BJ (cell line): ENCODE results near the gene TMEM143. TPM values are rescaled to one million over a fixed set of nuclear protein-coding genes. Genes with fewer than 3 reads are reported as not detected.

Source experiments
- CTCF ChIA-PET: fragments of 350-600 bp; formaldehyde crosslinking; extraction: SDS; loops from one replicate; lab custom pipeline; 2021; ENCODE audit warnings: antibody characterized with exemption, inconsistent platforms; lab: Yijun Ruan, JAX
- POLR2A ChIA-PET: fragments of 300-600 bp; sonication (Branson Sonifier 250); formaldehyde crosslinking; extraction: SDS; loops from one replicate; lab custom pipeline; 2021; ENCODE audit warnings: antibody characterized with exemption; lab: Charles Lee
- DNase-seq: peaks from one replicate; pipeline ENCODE4 v3.0.0-alpha.2; 2011; ENCODE audit warnings: low read depth
- H3K27me3 ChIP-seq: 2 replicates; pipeline ENCODE4 v1.6.0; 2011; ENCODE audit warnings: low read length; ENCODE audit not compliant: control insufficient read depth, insufficient read depth
- H3K36me3 ChIP-seq: 2 replicates; pipeline ENCODE4 v1.5.1; 2011; ENCODE audit warnings: low read length; ENCODE audit not compliant: control insufficient read depth, insufficient read depth
- H3K4me3 ChIP-seq: 2 replicates; pipeline ENCODE4 v1.5.1; 2011; ENCODE audit warnings: low read depth, mild to moderate bottlenecking, control low read depth, low read length
- CTCF ChIP-seq: IDR thresholded peaks from 2 replicates; pipeline ENCODE4 v1.5.1; 2011; ENCODE audit warnings: low read depth, mild to moderate bottlenecking, control low read depth, inconsistent platforms, low read length, moderate library complexity; ENCODE audit not compliant: insufficient read depth
- polyA plus RNA-seq: library from polyadenylated mRNA; depleted of rRNA; stranded (reverse); fragments of >200 nt; gene quantifications from 2 replicates; pipeline ENCODE4 v1.2.3, GENCODE V29; 2011

Gene TMEM143
- polyA plus RNA-seq, 1 experiment: 9.9 TPM

DNA sequence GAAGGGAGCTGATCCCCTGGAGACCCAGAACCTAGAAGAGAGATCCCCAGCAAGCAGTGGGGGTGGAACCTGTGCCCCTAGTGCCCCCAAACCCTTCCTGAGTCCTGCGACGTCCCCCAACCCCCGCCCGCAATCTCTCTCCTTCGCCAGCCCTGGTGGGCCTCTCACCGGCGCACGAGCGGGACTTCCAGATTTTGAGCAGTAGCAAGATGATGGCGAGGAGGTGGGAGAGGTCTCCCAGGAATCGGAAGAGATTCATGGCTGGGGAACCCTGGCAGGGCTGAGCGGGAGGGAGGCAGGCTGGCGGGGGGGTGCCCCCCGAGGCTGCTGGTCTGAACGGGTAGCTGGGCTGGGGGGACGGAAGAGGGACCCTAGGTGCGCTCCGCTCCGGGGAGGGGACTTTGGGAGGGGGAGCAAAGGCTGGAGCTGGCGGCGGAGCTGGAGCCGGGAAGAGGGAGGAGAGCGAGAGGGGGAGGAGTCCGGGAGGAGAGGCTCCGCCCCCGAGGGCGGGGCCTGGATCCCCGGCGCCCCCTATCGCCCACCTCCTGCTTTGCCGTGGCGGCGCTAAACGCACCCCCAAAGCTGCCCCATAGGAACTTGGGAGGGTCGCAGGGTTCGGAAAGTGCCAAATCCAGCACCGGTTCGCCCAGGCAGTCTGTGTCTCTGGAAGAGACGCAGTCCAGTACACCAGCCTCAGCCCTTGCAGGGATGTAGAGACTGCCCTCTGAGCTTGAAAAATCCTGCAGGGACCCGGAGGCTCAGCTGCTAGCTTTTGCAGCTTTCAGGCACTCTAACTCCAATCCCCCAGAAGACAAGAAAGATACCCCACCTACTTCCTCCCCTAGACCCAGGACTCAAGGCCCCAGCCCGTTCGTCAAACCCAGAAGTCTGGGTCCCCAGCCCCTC, 27.6 kb upstream of the TMEM143 start, which contains the start of gene KDELR1:
Gene KDELR1 (minus strand): TSS at position 452 of the 906 bp plus-strand sequence. CDS start 193 bp downstream, at position 259.
- peak within 1 kb of the TSS; percentile 98 for H3K4me3 ChIP-seq
- peaks cover 4% of the 10 kb centered on the region; the same call in 1 of the 2 replicates for H3K27me3 ChIP-seq
- POLR2A ChIA-PET: interaction anchor here (0.7 kb wide), 1 partner anchor 69 kb away, joined by 11 read pairs; no protein-coding TSS in a partner anchor
- no peak for DNase-seq
- H3K36me3 ChIP-seq: peaks cover 6% of the 10 kb centered on the region
- TF ChIP-seq CTCF: peak; percentile 99
- CTCF ChIA-PET: interaction anchor here (0.6 to 2.4 kb wide), 44 partner anchors 8 to 1419 kb away, joined by 3 to 18 read pairs (median 4); partner anchors contain the start of genes GRWD1, SYNGR4 and TMEM143

DNA sequence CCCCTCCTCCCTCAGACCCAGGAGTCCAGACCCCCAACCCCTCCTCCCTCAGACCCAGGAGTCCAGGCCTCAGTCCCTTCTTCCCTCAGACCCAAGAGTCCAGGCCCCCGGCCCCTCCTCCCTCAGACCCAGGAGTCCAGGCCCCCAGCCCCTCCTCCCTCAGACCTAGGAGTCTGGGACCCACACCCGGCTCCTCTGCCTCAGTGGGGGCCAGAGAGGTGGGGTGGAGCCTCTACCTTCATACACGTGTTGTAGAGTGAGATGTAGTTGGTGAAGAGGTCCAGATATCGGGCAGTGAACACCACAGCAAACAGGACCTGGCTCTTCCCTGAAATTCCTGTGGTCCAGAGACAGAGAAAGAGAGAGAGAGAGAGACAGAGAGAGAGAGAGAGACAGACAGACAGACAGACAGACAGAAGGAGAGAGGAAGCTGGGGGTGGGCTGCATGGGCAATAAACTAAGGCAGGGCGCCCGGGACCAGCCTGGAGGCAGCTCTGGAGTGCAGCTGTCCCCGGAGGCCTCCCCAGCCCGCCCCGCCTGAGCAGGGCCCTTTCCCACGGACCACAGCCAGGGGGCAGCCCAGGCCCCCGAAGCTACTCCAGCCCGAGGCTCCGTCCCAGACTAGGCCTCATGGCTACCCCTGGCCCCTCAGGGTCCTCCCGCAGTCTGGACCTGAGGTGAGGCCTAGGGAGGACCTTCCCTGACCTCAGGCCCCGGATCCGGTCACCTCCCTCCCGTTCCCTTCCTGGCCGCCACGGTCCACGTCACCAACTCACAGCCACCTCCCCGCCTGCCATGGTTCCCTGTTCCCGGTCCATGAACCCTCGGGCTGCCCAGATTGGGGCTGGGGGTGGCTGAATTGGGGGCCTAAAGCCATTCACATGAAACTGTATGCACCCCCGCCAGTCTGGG, 26.7 kb upstream of the TMEM143 start:
- DNase-seq: no peak
- CTCF ChIA-PET: interaction anchor here (0.5 to 2.4 kb wide), 34 partner anchors 10 to 199 kb away, joined by 3 to 18 read pairs (median 5); partner anchors contain the start of genes GRWD1, SYNGR4 and TMEM143
- peak overlapping the region; percentile 98 for H3K4me3 ChIP-seq
- peak; percentile 79 for TF ChIP-seq CTCF
- POLR2A ChIA-PET: no interaction called here
- peaks cover 3% of the 10 kb centered on the region; the same call in 1 of the 2 replicates for H3K27me3 ChIP-seq
- H3K36me3 ChIP-seq: peaks cover 13% of the 10 kb centered on the region

DNA sequence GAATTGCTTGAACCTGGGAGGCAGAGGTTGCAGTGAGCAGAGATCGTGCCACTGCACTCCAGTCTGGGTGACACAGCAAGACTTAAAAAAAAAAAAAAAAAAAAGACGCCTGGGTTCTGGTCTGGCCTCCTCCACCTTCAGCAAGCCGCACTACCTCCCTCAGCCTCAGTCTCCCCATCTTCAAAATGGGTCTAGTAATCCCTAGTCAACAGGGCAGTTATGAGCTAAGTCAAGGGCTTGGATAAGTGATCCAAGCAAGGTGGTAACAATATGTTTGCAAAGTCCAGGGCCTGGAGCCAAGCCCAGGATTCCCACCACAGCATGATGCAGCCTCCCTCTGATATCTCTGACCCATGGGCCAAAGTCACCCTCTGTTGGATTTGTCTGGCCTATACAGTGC, 23.2 kb upstream of the TMEM143 start:
- ChIA-PET CTCF (no interaction called here), POLR2A (interaction anchor here (0.5 kb wide), 1 partner anchor 12 kb away, joined by 11 read pairs; no protein-coding TSS in a partner anchor)
- no peak for DNase-seq
- H3K27me3 ChIP-seq: no peaks in the 10 kb centered on the region
- peaks cover 31% of the 10 kb centered on the region for H3K36me3 ChIP-seq
- TF ChIP-seq CTCF: no peak
- H3K4me3 ChIP-seq: no peak overlapping the region

GRCh38 chr19:48385461-48386087, 21.8 kb upstream of the TMEM143 start:
- no peak for DNase-seq
- POLR2A ChIA-PET: no interaction called here
- TF ChIP-seq CTCF: no peak
- CTCF ChIA-PET: interaction anchor here (1.0 kb wide), 1 partner anchor 64 kb away, joined by 3 read pairs; no protein-coding TSS in a partner anchor
- H3K36me3 ChIP-seq: peaks cover 35% of the 10 kb centered on the region
- H3K27me3 ChIP-seq: no peaks in the 10 kb centered on the region
- no peak overlapping the region for H3K4me3 ChIP-seq
